Tibial nerve (tissue), 4 donors: ENCODE data around the gene VGLL4. TPM values are rescaled to one million over a fixed set of nuclear protein-coding genes. Genes with fewer than 3 reads are reported as not detected.
A peak's percentile ranks its signal among the peaks of the same experiment; 100 is the strongest.
"Not testable (repeated sequence)": the region's sequence is repeated elsewhere in the genome, so short reads cannot be mapped to it uniquely, and the experiment has no call there.

ENCODE experiments used
- DNase-seq, 2 donors: peaks; one replicate each; pipeline ENCODE4 v3.0.0-alpha.2; 2019; ENCODE audit warnings: low spot score in 2 of 2
- H3K27ac ChIP-seq, 4 donors: fragments of 200-600 bp; sonication (generic) in 3 of 4; one replicate each; pipeline ENCODE4 v1.5.1; 2017 to 2019; ENCODE audit warnings: mild to moderate bottlenecking in 1 of 4
- H3K27me3 ChIP-seq, 2 donors: fragments of 200-600 bp; sonication (generic) in 1 of 2; one replicate each; pipeline versions ENCODE4 v1.5.1 to v1.6.0; 2017 to 2019
- H3K36me3 ChIP-seq, 3 donors: fragments of 200-600 bp; sonication (generic); one replicate each; pipeline ENCODE4 v1.5.1; 2018 to 2019
- H3K4me1 ChIP-seq, 4 donors: fragments of 200-600 bp; sonication (generic) in 3 of 4; one replicate each; pipeline ENCODE4 v1.5.1; 2017 to 2019
- H3K4me3 ChIP-seq, 4 donors: fragments of 200-600 bp; sonication (generic) in 3 of 4; one replicate each; pipeline ENCODE4 v1.5.1; 2017 to 2019; ENCODE audit warnings: mild to moderate bottlenecking in 1 of 4, moderate library complexity in 1 of 4
- H3K9me3 ChIP-seq, 4 donors: fragments of 200-600 bp; sonication (generic) in 3 of 4; one replicate each; pipeline ENCODE4 v1.5.1; 2017 to 2019
- EP300 ChIP-seq, 2 donors: sonication (generic); formaldehyde crosslinking; IDR thresholded peaks; one replicate each; pipeline ENCODE4 v1.6.1; 2017; ENCODE audit warnings: antibody characterized with exemption in 2 of 2, mild to moderate bottlenecking in 1 of 2
- POLR2A ChIP-seq, 2 donors: fragments of 450-650 bp; IDR thresholded peaks; one replicate each; pipeline ENCODE4 v1.6.1; 2017; ENCODE audit warnings: antibody characterized with exemption in 2 of 2, mild to moderate bottlenecking in 2 of 2, moderate library complexity in 2 of 2
- WGBS, 2 donors: methylation state at CpG; one replicate each; pipeline ENCODE4 v1.1.5; 2018; 5-methylcytosine and 5-hydroxymethylcytosine counted together
- total RNA-seq, 4 donors: library from RNA; depleted of rRNA; stranded (reverse); fragments of >200 nt; gene quantifications; one replicate each; pipeline ENCODE4 v1.1.0, GENCODE V29; 2016
- TF ChIP-seq, protein P1 (sequence below), 5 experiments: fragments of 200-600 bp in 3 of 5; fragments of 450-650 bp in 2 of 5; sonication (generic) in 3 of 5; IDR thresholded peaks; one replicate each; pipeline ENCODE4 v1.5.1; 2016 to 2019; ENCODE audit warnings: antibody characterized with exemption in 5 of 5, mild to moderate bottlenecking in 3 of 5, moderate library complexity in 2 of 5

Gene VGLL4
- total RNA-seq, 4 donors from 2014 or later: 106 to 205 (median 110) TPM

DNA sequence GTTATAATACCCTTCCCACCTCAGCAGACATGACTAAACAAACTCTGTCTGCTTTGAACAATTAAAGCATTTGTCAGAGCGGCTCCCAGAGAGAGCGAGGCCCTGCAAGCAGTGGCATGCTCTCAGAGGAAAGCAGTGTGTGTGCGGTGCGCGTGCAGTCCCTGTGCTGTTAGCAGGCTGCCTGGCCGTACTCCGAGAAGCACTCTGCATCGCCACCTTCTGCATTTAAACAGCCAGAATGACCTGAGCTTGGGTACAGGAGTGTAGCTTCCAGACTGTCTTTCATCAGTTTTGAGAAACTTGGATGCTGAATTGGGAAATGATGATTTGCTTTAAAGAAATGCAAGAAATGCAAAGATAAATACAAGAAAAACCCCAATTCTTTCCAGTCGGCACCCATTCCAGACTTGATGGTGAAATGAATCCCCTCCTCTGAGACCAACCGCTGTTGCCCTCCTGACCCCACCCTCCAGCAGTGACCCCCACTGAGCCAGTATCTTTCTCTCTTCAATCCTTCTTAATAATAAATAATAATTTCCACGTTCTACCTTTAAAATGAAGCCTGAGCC, 113.5 kb downstream of the VGLL4 start:
- Histone ChIP-seq H3K27ac (peak overlapping the region in 2 of 4 donors; percentile 43 to 49), H3K9me3 (no peaks in the 10 kb centered on the region), H3K4me1 (peaks cover 0 to 49% (median 9%) of the 10 kb centered on the region in 4 donors), H3K36me3 (no peaks in the 10 kb centered on the region), H3K27me3 (no peaks in the 10 kb centered on the region), H3K4me3 (no peak overlapping the region)
- TF ChIP-seq EP300 (IDR thresholded peaks at IDR 0.05) (no peak), POLR2A (IDR thresholded peaks at IDR 0.05) (no peak)
- TF ChIP-seq, protein P1, sequence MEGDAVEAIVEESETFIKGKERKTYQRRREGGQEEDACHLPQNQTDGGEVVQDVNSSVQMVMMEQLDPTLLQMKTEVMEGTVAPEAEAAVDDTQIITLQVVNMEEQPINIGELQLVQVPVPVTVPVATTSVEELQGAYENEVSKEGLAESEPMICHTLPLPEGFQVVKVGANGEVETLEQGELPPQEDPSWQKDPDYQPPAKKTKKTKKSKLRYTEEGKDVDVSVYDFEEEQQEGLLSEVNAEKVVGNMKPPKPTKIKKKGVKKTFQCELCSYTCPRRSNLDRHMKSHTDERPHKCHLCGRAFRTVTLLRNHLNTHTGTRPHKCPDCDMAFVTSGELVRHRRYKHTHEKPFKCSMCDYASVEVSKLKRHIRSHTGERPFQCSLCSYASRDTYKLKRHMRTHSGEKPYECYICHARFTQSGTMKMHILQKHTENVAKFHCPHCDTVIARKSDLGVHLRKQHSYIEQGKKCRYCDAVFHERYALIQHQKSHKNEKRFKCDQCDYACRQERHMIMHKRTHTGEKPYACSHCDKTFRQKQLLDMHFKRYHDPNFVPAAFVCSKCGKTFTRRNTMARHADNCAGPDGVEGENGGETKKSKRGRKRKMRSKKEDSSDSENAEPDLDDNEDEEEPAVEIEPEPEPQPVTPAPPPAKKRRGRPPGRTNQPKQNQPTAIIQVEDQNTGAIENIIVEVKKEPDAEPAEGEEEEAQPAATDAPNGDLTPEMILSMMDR (IDR thresholded peaks at IDR 0.05): no peak
- no peak for DNase-seq
- WGBS, 2 donors: 18 to 39% methylated on average over 11 of the region's 11 CpGs

DNA sequence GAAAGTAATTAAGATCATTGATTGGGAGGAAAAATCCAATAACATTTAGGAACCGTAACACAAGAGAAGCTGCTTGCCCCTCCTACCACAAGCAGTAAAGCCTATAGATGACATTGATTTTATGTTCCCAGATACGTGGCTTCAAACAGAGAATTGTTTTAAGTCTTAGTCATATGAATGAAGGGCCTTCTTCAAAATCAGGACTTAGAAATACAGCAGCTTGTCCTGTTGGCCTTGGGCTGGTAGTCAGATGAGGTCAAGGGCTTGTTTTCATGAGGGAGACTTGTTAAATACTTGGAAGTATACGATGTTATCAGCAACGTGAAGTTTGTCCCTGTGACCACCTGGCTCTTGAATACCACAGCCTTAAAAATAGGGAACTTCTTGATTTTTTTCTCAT, 114.4 kb downstream of the VGLL4 start:
- peaks cover 0 to 49% (median 10%) of the 10 kb centered on the region in 4 donors for H3K4me1 ChIP-seq
- H3K4me3 ChIP-seq: no peak overlapping the region
- no peak for TF ChIP-seq EP300 (IDR thresholded peaks at IDR 0.05)
- TF ChIP-seq, protein P1 (IDR thresholded peaks at IDR 0.05): no peak
- no peak for TF ChIP-seq POLR2A (IDR thresholded peaks at IDR 0.05)
- H3K27ac ChIP-seq: peak overlapping the region in 1 of 4 donors; percentile 49
- 62 to 63% methylated on average over 4 of the region's 4 CpGs for WGBS, 2 donors
- no peaks in the 10 kb centered on the region for H3K9me3 ChIP-seq
- H3K27me3 ChIP-seq: no peaks in the 10 kb centered on the region
- no peak for DNase-seq
- no peaks in the 10 kb centered on the region for H3K36me3 ChIP-seq

DNA sequence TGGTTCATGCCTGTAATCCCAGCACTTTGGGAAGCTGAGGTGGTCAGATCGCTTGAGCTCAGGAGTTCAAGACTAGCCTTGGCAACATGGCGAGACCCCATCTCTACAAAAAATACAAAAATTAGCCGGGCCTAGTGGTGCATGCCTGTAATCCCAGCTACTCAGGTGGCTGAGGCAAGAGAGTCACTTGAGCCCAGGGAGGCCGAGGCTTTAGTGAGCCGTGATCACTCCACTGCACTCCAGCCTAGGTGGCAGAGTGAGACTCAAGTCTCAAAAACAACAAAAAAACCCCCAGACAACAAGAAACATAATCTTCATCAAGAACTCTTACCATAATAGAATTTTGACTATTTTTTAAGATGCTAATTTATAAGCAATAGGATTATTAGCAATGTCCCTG, 117.6 kb downstream of the VGLL4 start:
- 99% methylated on average over 5 of the region's 5 CpGs for WGBS, 2 donors
- not testable (repeated sequence) for H3K27ac ChIP-seq, H3K27me3 ChIP-seq, H3K36me3 ChIP-seq, H3K9me3 ChIP-seq, DNase-seq, H3K4me3 ChIP-seq
- peaks cover 0 to 41% (median 11%) of the 10 kb centered on the region in 4 donors for H3K4me1 ChIP-seq

DNA sequence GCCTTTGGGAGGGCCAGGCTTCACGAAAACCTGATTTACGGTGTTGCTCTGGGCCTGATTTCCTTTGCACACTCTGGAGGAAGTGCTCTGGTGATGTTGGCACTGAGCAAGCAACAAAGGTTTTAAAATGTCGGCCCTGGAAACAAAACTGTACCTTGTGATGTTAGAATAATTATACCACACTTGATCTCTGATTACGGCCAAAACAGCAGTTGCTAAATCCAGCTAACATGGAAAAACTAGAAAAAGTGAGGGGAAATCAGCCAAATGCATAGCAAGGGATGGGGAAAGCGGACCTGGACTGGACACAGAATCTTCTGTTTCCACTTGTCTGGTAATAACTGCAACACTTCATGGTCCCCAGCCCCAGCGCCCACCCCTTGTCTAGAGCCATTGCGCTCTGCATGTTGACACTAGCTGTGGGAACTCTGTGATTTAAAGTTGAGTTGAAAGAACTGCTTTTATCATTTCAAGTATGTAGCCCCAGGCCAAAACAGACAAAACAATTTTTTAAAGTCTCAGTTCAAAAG, 120.1 kb downstream of the VGLL4 start:
- H3K4me3 ChIP-seq: no peak overlapping the region
- 47 to 49% methylated on average over 7 of the region's 7 CpGs for WGBS, 2 donors

DNA sequence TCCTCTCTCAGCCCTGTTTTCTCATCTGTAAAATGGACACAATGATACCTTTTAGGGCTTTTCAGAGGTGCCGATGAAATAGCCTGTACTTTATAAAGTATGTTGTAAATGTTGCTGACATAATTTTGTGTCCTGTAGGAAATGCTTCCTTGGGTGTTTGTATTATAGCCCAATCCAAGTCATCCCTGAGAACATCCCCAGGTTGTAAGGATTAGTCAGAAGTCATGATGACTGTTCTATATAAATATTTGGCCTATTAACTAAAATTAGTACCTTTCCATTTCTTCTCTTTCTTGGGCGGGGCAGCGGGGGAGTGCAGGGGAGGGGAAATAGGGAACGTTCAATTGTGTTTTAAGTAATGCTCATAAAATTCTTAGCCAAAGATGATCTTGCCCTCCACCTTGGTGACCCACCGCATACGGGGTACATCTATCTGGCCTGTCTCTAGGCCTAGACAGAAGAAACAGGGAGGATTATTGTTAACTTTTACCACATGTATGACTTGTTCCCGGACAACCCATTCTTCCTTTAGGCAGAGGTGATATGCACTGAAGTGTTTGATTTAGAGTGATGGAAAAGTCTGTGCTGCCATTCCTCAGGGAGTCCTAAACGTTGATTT, 120.7 kb downstream of the VGLL4 start:
- H3K27me3 ChIP-seq: no peaks in the 10 kb centered on the region
- peaks cover 0 to 27% (median 5%) of the 10 kb centered on the region in 4 donors for H3K4me1 ChIP-seq
- H3K36me3 ChIP-seq: no peaks in the 10 kb centered on the region
- TF ChIP-seq POLR2A (IDR thresholded peaks at IDR 0.05) (no peak), EP300 (IDR thresholded peaks at IDR 0.05) (no peak)
- TF ChIP-seq, protein P1 (IDR thresholded peaks at IDR 0.05): no peak
- no peak overlapping the region for H3K4me3 ChIP-seq
- H3K9me3 ChIP-seq: no peaks in the 10 kb centered on the region
- peak overlapping the region in 3 of 4 donors; percentile 36 to 76 (median 63) for H3K27ac ChIP-seq
- WGBS, 2 donors: 64 to 70% methylated on average over 8 of the region's 8 CpGs
- DNase-seq: no peak

More for the DNA sequence above, 120.1 kb downstream of the VGLL4 start:
- H3K4me1 ChIP-seq: peaks cover 0 to 22% (median 5%) of the 10 kb centered on the region in 4 donors
- H3K36me3 ChIP-seq: no peaks in the 10 kb centered on the region
- peak in 1 of 2 donors; percentile 36 for TF ChIP-seq EP300 (IDR thresholded peaks at IDR 0.05)
- TF ChIP-seq, protein P1 (IDR thresholded peaks at IDR 0.05): no peak
- no peak for TF ChIP-seq POLR2A (IDR thresholded peaks at IDR 0.05)
- H3K9me3 ChIP-seq: no peaks in the 10 kb centered on the region
- peak overlapping the region in 3 of 4 donors; percentile 36 to 76 (median 63) for H3K27ac ChIP-seq
- no peak for DNase-seq
- H3K27me3 ChIP-seq: no peaks in the 10 kb centered on the region
